Subcutaneous adipose tissue (tissue), 4 donors: ENCODE results near the gene PTBP1. TPM values are rescaled to one million over a fixed set of nuclear protein-coding genes. Genes with fewer than 3 reads are reported as not detected.

Source experiments
- CTCF ChIP-seq: fragments of 450-650 bp; IDR thresholded peaks from one replicate; pipeline ENCODE4 v1.5.1; 2016; ENCODE audit warnings: low read depth, mild to moderate bottlenecking, control low read depth, antibody characterized with exemption, moderate library complexity
- total RNA-seq, 4 donors: library from RNA; depleted of rRNA; stranded (reverse); fragments of >200 nt; gene quantifications; one replicate each; pipeline ENCODE4 v1.1.0, GENCODE V29; 2016

Gene PTBP1
- total RNA-seq, 4 donors from 2014 or later = 77.5 to 108 (median 87.8) TPM

- no peak for TF ChIP-seq CTCF
Observed at GRCh38 chr19:810077-810855, 13.0 kb downstream of the PTBP1 start.

- TF ChIP-seq CTCF = no peak
Observed at GRCh38 chr19:810883-811489, 13.7 kb downstream of the PTBP1 start.

- TF ChIP-seq CTCF = no peak
Observed at GRCh38 chr19:811506-812048, 14.3 kb downstream of the PTBP1 start.

GRCh38 chr19:812049-812746 is 14.9 kb downstream of the PTBP1 start:
- TF ChIP-seq CTCF = no peak

- TF ChIP-seq CTCF = no peak
Observed at GRCh38 chr19:812747-813218, 15.5 kb downstream of the PTBP1 start.

GRCh38 chr19:813219-814151 is 16.2 kb downstream of the PTBP1 start:
- TF ChIP-seq CTCF = no peak
